Epithelial cell of esophagus (primary cell): ENCODE data around the gene ANKRD33B.

Experiments used
- DNase-seq: peaks from one replicate; pipeline ENCODE4 v3.0.0; 2010; ENCODE audit warnings: low read depth
- H3K4me3 ChIP-seq: 2 replicates; pipeline ENCODE4 v1.5.1; 2011; ENCODE audit warnings: mild to moderate bottlenecking, low read length, control low read depth
- TF ChIP-seq, protein P1 (sequence below): IDR thresholded peaks from 2 replicates; pipeline ENCODE4 v1.5.1; 2011; ENCODE audit warnings: low read depth, mild to moderate bottlenecking, low read length, control low read depth, inconsistent platforms; ENCODE audit not compliant: insufficient read depth; ENCODE audit errors: missing control alignments

The ANKRD33B gene

DNA sequence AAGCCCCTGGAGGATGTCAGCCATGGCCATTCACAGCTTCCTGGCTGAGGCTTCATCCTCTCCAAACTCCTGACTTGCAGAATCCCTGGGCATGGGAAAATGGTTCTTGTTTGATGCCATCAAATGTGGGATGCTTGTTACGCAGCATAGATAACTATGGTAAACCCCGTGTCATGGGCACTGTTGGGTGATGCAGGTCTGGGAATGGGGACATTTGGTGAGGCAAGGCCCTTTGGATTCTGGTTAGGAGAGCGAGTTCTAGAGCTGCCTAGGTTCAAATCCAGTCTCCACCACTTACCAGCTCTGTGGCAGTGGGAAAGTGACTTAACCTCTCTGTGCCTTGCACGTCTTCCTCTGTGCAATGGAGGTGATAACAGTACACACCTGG lies 41.7 kb upstream of the ANKRD33B start:
- DNase-seq = no peak
- no peak overlapping the region for H3K4me3 ChIP-seq
- TF ChIP-seq, protein P1, sequence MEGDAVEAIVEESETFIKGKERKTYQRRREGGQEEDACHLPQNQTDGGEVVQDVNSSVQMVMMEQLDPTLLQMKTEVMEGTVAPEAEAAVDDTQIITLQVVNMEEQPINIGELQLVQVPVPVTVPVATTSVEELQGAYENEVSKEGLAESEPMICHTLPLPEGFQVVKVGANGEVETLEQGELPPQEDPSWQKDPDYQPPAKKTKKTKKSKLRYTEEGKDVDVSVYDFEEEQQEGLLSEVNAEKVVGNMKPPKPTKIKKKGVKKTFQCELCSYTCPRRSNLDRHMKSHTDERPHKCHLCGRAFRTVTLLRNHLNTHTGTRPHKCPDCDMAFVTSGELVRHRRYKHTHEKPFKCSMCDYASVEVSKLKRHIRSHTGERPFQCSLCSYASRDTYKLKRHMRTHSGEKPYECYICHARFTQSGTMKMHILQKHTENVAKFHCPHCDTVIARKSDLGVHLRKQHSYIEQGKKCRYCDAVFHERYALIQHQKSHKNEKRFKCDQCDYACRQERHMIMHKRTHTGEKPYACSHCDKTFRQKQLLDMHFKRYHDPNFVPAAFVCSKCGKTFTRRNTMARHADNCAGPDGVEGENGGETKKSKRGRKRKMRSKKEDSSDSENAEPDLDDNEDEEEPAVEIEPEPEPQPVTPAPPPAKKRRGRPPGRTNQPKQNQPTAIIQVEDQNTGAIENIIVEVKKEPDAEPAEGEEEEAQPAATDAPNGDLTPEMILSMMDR = no peak

DNA sequence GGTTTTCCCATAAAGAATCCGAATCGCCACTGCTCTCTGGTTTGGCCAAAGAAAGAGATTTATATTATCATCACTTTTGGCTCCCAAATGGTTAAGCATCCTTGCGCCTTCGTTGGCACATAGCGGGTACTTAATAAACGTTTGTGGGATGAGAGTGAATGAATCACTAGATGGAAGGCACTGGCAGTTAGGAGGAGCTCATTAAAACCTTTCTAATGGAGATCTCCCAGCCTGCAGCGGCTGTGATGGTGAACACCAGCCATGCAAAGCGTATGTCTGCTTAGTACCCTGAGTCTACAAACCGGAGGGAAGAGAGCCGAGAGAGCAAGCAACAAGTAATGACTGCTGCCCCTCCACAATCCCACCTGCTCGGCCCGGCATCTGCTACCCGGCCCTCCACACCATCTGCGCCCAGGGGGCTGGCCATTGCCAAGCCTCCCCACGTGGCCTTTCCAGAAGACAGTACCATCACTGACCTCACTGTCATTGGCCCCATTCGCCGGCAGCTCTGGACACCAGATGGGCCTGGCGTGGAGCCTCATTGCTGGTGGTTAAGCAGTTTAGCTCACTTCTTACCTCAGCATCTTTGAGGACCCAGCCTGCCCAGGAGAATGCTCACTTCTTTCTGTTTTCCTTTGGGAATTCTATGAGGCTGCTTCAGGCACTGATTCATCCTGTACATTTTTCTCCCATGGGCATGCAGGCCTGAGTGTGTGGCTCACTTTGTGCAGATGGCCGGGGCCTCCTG lies 39.3 kb upstream of the ANKRD33B start:
- H3K4me3 ChIP-seq = no peak overlapping the region
- TF ChIP-seq, protein P1 = no peak
- DNase-seq = no peak

DNA sequence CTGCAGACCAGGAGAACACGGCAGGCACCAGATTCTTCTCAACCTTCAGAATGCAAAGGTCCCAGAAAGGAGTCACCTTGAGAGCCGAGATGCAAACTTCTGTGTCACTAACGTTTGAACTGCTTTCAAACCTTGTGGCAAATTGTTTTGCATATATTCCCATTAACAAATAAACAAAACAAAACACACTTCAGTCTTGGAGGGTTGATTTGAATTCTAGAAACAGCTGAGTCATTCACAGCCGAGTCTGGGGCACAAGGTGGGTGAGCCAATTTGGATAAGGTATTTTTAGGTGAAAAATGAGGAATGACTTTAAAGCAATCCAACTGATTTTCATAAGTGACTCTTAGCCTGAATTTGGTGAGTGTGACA lies 38.8 kb upstream of the ANKRD33B start:
- TF ChIP-seq, protein P1 = no peak
- H3K4me3 ChIP-seq = no peak overlapping the region

DNA sequence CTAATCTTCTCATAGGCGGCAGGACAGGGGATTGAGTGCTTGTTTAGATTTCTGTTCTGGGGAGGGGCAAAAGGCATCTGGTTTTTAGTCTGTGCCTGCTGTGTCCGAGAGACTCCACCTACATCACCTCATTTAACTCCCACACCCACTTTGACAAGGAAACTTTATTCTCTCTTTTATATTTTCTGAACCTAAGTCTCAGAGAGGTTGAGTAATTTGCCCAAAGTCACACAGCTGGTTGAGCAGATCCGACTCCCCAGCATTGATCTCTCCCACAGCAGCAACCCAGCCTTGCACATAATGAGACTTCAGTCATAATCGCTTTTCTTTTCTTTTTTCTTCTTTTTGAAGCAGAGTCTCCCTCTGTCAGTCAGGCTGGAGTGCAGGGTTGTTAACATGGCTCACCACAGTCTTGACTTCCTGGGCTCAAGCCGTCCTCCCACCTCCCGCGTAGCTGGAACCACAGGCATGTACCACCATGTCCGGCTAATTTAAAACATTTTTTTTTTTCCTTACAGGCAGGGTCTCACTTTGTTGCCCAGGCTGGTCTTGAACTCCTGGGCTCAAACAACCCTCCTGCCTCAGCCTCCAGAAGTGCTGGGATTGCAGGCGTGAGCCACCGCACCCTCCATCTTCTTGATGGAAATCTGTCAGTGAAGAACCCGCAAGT lies 36.5 kb upstream of the ANKRD33B start:
- no peak for DNase-seq
- no peak overlapping the region for H3K4me3 ChIP-seq
- TF ChIP-seq, protein P1 = no peak

More for the DNA sequence above, 38.8 kb upstream of the ANKRD33B start:
- no peak for DNase-seq

DNA sequence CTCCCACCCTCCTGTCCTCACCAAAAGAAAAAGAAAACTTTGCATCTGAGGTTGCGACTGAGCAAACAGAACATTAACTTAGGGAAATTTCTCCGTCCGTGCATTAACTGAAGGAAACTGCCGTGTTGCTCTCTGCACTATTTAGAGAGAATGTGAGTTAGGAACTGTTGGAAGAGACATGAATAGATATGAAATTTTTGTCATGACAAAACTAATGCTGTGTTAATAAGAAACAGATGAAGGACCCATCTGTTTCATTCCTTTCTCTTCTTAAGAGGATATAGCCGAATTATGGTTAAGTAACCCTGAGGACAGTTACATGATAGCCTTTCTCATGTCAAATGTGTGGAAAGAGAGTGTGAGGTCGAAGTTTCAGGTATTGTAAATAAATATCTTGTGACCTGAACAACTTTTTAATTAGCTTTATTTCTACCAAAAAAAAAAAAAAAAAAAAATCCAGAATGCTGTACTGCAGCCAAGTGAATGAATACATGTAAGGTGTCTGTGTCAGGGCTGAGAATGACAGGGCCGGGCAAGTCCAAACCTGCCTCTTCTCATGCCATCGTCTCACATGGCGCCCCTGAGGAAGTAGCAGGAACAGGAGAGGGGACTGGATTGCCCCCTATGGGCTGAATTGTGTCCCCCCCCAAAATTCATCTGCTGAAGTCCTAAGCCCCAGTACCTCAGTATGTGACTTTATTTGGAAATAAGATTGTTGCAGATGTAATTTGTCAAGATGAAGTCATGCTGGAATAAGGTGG lies 35.6 kb upstream of the ANKRD33B start:
- DNase-seq = peak; percentile 89
- H3K4me3 ChIP-seq = no peak overlapping the region
- TF ChIP-seq, protein P1 = peak; percentile 20

DNA sequence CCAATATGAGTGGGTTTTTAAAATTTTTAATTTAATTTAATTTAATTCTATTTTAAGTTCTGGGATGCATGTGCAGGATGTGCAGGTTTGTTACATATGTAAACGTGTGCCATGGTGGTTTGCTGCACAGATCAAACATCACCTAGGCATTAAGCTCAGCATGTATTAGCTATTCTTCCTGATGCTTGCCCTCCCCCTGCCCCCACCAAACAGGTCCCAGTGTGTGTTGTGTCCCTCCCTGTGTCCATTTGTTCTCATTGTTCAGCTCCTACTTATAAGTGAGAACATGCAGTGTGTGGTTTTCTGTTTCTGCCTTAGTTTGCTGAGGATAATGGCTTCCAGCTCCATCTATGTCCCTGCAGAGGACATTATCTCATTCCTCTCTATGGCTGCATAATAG lies 35.0 kb upstream of the ANKRD33B start:
- DNase-seq = no peak
- TF ChIP-seq, protein P1 = no peak
- H3K4me3 ChIP-seq = no peak overlapping the region
